Natural killer cell (primary cell): ENCODE measurements around the gene NGLY1. TPM values are rescaled to one million over a fixed set of nuclear protein-coding genes. Genes with fewer than 3 reads are reported as not detected.

Experiments used
- ATAC-seq, 3 donors: fragments of 150-1000 bp in 2 of 3; fragments of 200-7000 bp in 1 of 3; cut with Tn5 transposase; 1 replicate in 1 of 3; 2 replicates in 2 of 3; pipeline ENCODE4 v1.10.0; 2021; ENCODE audit warnings: mild to moderate bottlenecking in 2 of 3, moderate library complexity in 2 of 3
- DNase-seq, 2 donors: peaks; one replicate each; pipeline versions ENCODE4 v3.0.0 to v3.0.0-alpha.2; 2013 to 2021; ENCODE audit warnings: mixed read lengths in 1 of 2
- H3K27ac ChIP-seq: one replicate; pipeline ENCODE4 v1.5.1; 2013; ENCODE audit warnings: mild to moderate bottlenecking, low read length
- H3K27me3 ChIP-seq: one replicate; pipeline ENCODE4 v1.6.1; 2013; ENCODE audit warnings: low read length; ENCODE audit not compliant: control insufficient read depth, insufficient read depth
- H3K36me3 ChIP-seq: one replicate; pipeline ENCODE4 v1.6.1; 2013; ENCODE audit warnings: low read length; ENCODE audit not compliant: control insufficient read depth, insufficient read depth
- H3K4me1 ChIP-seq: one replicate; pipeline ENCODE4 v1.6.1; 2013; ENCODE audit warnings: low read length; ENCODE audit not compliant: control insufficient read depth, insufficient read depth
- H3K4me3 ChIP-seq: one replicate; pipeline ENCODE4 v1.5.1; 2013; ENCODE audit warnings: low read length
- H3K9me3 ChIP-seq: one replicate; pipeline ENCODE4 v1.6.1; 2013; ENCODE audit warnings: low read length; ENCODE audit not compliant: control insufficient read depth, insufficient read depth
- H3K27ac Mint-ChIP-seq, 2 donors: one replicate each; pipeline ENCODE4 v1.8.0; 2022; ENCODE audit warnings: mild to moderate bottlenecking in 2 of 2, mixed read lengths in 2 of 2, moderate library complexity in 1 of 2
- H3K27me3 Mint-ChIP-seq, 2 donors: one replicate each; pipeline ENCODE4 v1.8.0; 2022; ENCODE audit warnings: low read depth in 2 of 2, mixed read lengths in 2 of 2
- H3K36me3 Mint-ChIP-seq: one replicate; pipeline ENCODE4 v1.8.0; 2022; ENCODE audit warnings: mixed read lengths
- H3K4me1 Mint-ChIP-seq, 2 donors: one replicate each; pipeline ENCODE4 v1.8.0; 2022; ENCODE audit warnings: mixed read lengths in 2 of 2
- H3K4me3 Mint-ChIP-seq: one replicate; pipeline ENCODE4 v1.8.0; 2022; ENCODE audit warnings: mild to moderate bottlenecking, moderate library complexity, mixed read lengths
- H3K9me3 Mint-ChIP-seq, 2 donors: one replicate each; pipeline ENCODE4 v1.8.0; 2022; ENCODE audit warnings: mixed read lengths in 2 of 2
- WGBS: methylation state at CpG from one replicate; pipeline ENCODE4 v1.1.7; 2013; ENCODE audit warnings: missing lambda C conversion rate; ENCODE audit not compliant: insufficient coverage; 5-methylcytosine and 5-hydroxymethylcytosine counted together
- intact Hi-C: fragments of 100-400 bp; cut with micrococcal nuclease; formaldehyde crosslinking; loops from one replicate; pipeline ENCODE4 v1.14.2; 2022
- total RNA-seq, 4 donors: library from RNA; stranded (reverse); fragments of 120-200 nt in 1 of 4; gene quantifications; one replicate each; pipeline versions ENCODE4 v1.2.3 to v1.2.4, GENCODE V29; 2013 to 2022
- TF ChIP-seq, protein P1 (sequence below): fragments of 200-600 bp; IDR thresholded peaks from one replicate; pipeline ENCODE4 v1.8.0; 2022; ENCODE audit warnings: antibody characterized with exemption

NGLY1 gene
- total RNA-seq, 3 donors from 2014 or later (not counting 1 experiment from before 2014, with no cell fraction given), result 63.0 to 93.5 (median 88.6) TPM

- ATAC-seq, result no peak
- Mint-ChIP-seq H3K36me3 (no peaks in the 10 kb centered on the region), H3K27me3 (peaks cover 0 to 14% of the 10 kb centered on the region in 2 donors), H3K4me1 (peaks cover 0 to 8% of the 10 kb centered on the region in 2 donors), H3K9me3 (no peaks in the 10 kb centered on the region), H3K27ac (no peak overlapping the region), H3K4me3 (no peak overlapping the region)
- no peak overlapping the region for H3K4me3 ChIP-seq
- H3K36me3 ChIP-seq, result no peaks in the 10 kb centered on the region
- TF ChIP-seq, protein P1, sequence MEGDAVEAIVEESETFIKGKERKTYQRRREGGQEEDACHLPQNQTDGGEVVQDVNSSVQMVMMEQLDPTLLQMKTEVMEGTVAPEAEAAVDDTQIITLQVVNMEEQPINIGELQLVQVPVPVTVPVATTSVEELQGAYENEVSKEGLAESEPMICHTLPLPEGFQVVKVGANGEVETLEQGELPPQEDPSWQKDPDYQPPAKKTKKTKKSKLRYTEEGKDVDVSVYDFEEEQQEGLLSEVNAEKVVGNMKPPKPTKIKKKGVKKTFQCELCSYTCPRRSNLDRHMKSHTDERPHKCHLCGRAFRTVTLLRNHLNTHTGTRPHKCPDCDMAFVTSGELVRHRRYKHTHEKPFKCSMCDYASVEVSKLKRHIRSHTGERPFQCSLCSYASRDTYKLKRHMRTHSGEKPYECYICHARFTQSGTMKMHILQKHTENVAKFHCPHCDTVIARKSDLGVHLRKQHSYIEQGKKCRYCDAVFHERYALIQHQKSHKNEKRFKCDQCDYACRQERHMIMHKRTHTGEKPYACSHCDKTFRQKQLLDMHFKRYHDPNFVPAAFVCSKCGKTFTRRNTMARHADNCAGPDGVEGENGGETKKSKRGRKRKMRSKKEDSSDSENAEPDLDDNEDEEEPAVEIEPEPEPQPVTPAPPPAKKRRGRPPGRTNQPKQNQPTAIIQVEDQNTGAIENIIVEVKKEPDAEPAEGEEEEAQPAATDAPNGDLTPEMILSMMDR, result no peak
- H3K27me3 ChIP-seq, result peaks cover 2% of the 10 kb centered on the region
- H3K27ac ChIP-seq, result no peak overlapping the region
- H3K9me3 ChIP-seq, result no peaks in the 10 kb centered on the region
- intact Hi-C loops, result no loop called here
- 54% methylated on average over 2 of the region's 2 CpGs for WGBS
- no peaks in the 10 kb centered on the region for H3K4me1 ChIP-seq
- DNase-seq, result no peak
Observed at GRCh38 chr3:25826510-25826909, 43.3 kb upstream of the NGLY1 start.

DNA sequence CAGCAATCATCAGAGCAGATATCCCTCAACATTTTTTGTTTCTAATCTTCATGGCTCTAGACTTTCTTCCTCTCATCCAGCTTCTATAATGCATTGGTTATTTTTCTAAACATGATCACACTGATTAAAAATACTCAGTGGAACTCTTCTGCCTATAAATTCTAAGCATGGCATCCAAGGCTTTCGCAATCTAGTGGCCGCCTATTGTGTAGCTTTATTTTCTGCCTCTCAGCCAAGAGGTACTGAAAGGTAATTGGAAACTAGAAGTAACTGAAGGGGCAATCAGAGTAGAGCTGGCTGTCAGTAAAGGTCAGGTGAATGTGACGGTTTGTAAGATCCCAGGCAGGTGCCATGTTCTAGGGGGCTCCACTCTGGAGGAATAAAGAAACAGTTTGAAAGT is 40.1 kb upstream of the NGLY1 start:
- H3K27ac ChIP-seq, result no peak overlapping the region
- intact Hi-C loops, result no loop called here
- 91% methylated on average over 3 of the region's 3 CpGs for WGBS
- no peak overlapping the region for H3K4me3 ChIP-seq
- Mint-ChIP-seq H3K4me1 (peaks cover 0 to 8% of the 10 kb centered on the region in 2 donors), H3K36me3 (no peaks in the 10 kb centered on the region), H3K4me3 (no peak overlapping the region), H3K27ac (no peak overlapping the region), H3K27me3 (peaks cover 0 to 8% of the 10 kb centered on the region in 2 donors), H3K9me3 (no peaks in the 10 kb centered on the region)
- TF ChIP-seq, protein P1, result no peak
- no peaks in the 10 kb centered on the region for H3K9me3 ChIP-seq
- H3K4me1 ChIP-seq, result no peaks in the 10 kb centered on the region
- H3K27me3 ChIP-seq, result no peaks in the 10 kb centered on the region
- ATAC-seq (no peak), DNase-seq (no peak)
- H3K36me3 ChIP-seq, result no peaks in the 10 kb centered on the region

DNA sequence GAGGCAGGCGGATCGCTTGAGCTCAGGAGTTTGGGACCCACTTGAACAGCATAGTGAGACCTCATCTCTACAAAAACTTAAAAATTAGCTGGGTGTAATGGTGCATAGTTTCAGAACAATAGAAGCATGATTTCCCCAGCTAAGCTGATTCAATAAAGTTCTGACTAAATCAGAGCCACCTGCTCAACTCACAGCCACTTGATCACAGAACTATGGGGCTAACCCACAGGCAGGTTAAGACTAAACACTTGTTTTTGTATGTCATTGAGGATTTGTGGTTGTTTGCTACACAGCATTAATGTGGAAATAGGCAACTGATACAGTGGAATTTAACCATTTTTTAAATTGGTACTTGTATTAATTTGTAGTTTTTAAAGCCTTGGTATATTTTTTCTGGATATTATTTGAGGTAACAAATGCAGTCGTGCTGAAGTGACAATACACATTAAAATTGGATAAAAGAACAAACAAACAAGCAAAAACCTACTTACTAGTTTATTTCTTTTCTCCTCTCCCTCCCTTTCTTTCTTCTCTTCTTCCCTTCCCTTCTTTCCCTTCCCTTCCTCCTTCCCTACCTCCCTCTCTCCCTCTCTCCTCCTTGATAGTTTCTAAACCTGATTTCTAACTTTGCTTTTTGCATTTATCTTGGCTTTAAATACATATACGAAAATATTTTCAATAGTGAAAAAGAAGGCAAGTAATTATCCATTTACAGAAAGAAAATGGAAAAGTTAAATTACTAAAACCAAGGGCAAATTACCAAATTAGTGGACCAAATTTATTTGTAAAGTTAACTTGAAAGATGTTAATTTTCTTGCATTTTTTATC is 38.7 kb upstream of the NGLY1 start:
- no peak overlapping the region for H3K4me3 ChIP-seq

More for the DNA sequence above, 38.7 kb upstream of the NGLY1 start:
- ATAC-seq (no peak), DNase-seq (no peak)
- 50% methylated on average over 2 of the region's 4 CpGs for WGBS
- Mint-ChIP-seq H3K36me3 (no peaks in the 10 kb centered on the region), H3K27ac (no peak overlapping the region), H3K27me3 (peaks cover 0 to 4% of the 10 kb centered on the region in 2 donors), H3K9me3 (no peaks in the 10 kb centered on the region), H3K4me3 (no peak overlapping the region), H3K4me1 (peaks cover 0 to 8% of the 10 kb centered on the region in 2 donors)
- Histone ChIP-seq H3K27ac (no peak overlapping the region), H3K27me3 (no peaks in the 10 kb centered on the region), H3K36me3 (no peaks in the 10 kb centered on the region), H3K4me1 (no peaks in the 10 kb centered on the region), H3K9me3 (no peaks in the 10 kb centered on the region)
- intact Hi-C loops, result no loop called here
- TF ChIP-seq, protein P1, result no peak
